ENCODE data around the gene KRTAP5-5. TPM values are rescaled to one million over a fixed set of nuclear protein-coding genes. Genes with fewer than 3 reads are reported as not detected.

The KRTAP5-5 gene
- total and polyA plus RNA-seq, 8 donors: not detected

- Histone ChIP-seq H3K4me1 (peaks cover 3 to 9% (median 4%) of the 10 kb centered on the region in 4 donors), H3K27me3 (peaks cover 0 to 40% (median 16%) of the 10 kb centered on the region in 3 donors), H3K27ac (no peak overlapping the region), H3K4me3 (no peak overlapping the region), H3K9me3 (no peaks in the 10 kb centered on the region), H3K36me3 (no peaks in the 10 kb centered on the region)
- intact Hi-C loops (cut with DNase I; ENCODE audit: low total_unique reads): loop anchor here (10.0 kb wide), 1 partner anchor 503 kb away; no protein-coding TSS in a partner anchor
- DNase-seq: no peak
- WGBS, 5 donors: 80 to 91% (median 84%) methylated on average over 7 of the region's 7 CpGs
- TF ChIP-seq EP300 (IDR thresholded peaks at IDR 0.05) (no peak), POLR2A (IDR thresholded peaks at IDR 0.05) (no peak), POLR2AphosphoS5 (IDR thresholded peaks at IDR 0.05) (no peak), CTCF (IDR thresholded peaks at IDR 0.05) (no peak)
These were observed 21.9 kb downstream of the KRTAP5-5 start for GRCh38 chr11:1651411-1651980.

DNA sequence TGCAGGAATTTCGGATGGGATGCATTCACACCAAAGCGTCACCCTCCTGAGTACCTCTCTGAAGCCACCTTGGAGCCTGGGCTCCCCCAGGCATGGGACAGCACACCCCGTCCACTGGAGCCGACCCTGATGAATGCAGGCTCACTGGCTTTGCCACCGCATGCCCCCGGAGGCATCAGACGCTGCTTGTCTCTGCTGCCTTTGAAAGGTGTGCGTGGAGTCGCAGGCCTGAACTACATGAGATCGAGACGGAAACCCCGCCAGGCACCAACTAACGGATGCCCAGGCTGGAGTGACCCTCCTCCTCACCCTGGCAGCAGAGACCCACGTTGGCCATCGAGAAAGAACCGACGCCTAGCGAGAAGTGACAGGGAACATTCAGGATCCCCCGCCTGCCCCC, 22.5 kb downstream of the KRTAP5-5 start:
- Histone ChIP-seq H3K9me3 (no peaks in the 10 kb centered on the region), H3K4me1 (peaks cover 3 to 9% (median 4%) of the 10 kb centered on the region in 4 donors), H3K4me3 (no peak overlapping the region), H3K36me3 (no peaks in the 10 kb centered on the region), H3K27me3 (peaks cover 0 to 44% (median 18%) of the 10 kb centered on the region in 3 donors), H3K27ac (no peak overlapping the region)
- 79 to 84% (median 81%) methylated on average over 13 to 19 of the region's 19 CpGs for WGBS, 5 donors
- DNase-seq: no peak
- intact Hi-C loops (cut with DNase I; ENCODE audit: low total_unique reads): loop anchor here (10.0 kb wide), 1 partner anchor 503 kb away; no protein-coding TSS in a partner anchor
- no peak for TF ChIP-seq POLR2A (IDR thresholded peaks at IDR 0.05)
- TF ChIP-seq CTCF (IDR thresholded peaks at IDR 0.05): no peak
- TF ChIP-seq POLR2AphosphoS5 (IDR thresholded peaks at IDR 0.05): no peak
- no peak for TF ChIP-seq EP300 (IDR thresholded peaks at IDR 0.05)

DNA sequence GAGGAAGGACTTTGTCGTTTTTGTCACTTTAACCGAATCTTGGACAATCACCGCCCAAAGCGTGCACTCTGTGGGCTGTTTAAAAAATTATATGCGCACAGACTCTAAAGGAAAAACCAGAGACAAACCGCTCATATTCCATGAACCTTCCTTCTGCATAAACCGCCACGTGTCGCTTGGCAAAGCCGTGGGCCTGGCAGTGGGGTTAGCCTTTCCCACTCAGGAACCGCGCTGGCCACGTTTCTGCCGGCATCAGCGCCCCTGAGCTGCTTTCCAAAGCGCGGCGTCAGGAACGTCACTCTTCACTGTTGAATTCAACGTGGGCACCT, 22.8 kb downstream of the KRTAP5-5 start:
- peaks cover 3 to 9% (median 4%) of the 10 kb centered on the region in 4 donors for H3K4me1 ChIP-seq
- TF ChIP-seq POLR2AphosphoS5 (IDR thresholded peaks at IDR 0.05) (no peak), EP300 (IDR thresholded peaks at IDR 0.05) (no peak)
- intact Hi-C loops (cut with DNase I; ENCODE audit: low total_unique reads): loop anchor here (10.0 kb wide), 1 partner anchor 502 kb away; no protein-coding TSS in a partner anchor
- no peaks in the 10 kb centered on the region for H3K36me3 ChIP-seq
- no peak for DNase-seq
- H3K27ac ChIP-seq: no peak overlapping the region
- WGBS, 5 donors: 50 to 66% (median 53%) methylated on average over 17 to 20 of the region's 20 CpGs
- H3K9me3 ChIP-seq: no peaks in the 10 kb centered on the region
- H3K4me3 ChIP-seq: no peak overlapping the region
- H3K27me3 ChIP-seq: peaks cover 0 to 44% (median 18%) of the 10 kb centered on the region in 3 donors

GRCh38 chr11:1652771-1653540, 23.4 kb downstream of the KRTAP5-5 start:
- H3K27me3 ChIP-seq: peaks cover 0 to 44% (median 18%) of the 10 kb centered on the region in 3 donors
- peaks cover 3 to 9% (median 4%) of the 10 kb centered on the region in 4 donors for H3K4me1 ChIP-seq
- H3K27ac ChIP-seq: no peak overlapping the region
- WGBS, 5 donors: 24 to 39% (median 33%) methylated on average over 6 to 34 of the region's 34 CpGs
- intact Hi-C loops (cut with DNase I; ENCODE audit: low total_unique reads): loop anchor here (10.0 kb wide), 1 partner anchor 502 kb away; no protein-coding TSS in a partner anchor
- TF ChIP-seq POLR2A (IDR thresholded peaks at IDR 0.05): no peak
- peak in 5 of 7 experiments; percentile 91 to 99 (median 95) for TF ChIP-seq CTCF (IDR thresholded peaks at IDR 0.05)
- H3K36me3 ChIP-seq: no peaks in the 10 kb centered on the region
- H3K4me3 ChIP-seq: no peak overlapping the region
- no peaks in the 10 kb centered on the region for H3K9me3 ChIP-seq
- DNase-seq: peak; percentile 83 to 86
